Effector CD4-positive, alpha-beta T cell (primary cell): ENCODE data around the gene UNC5B.
"Not testable (repeated sequence)": the region's sequence is repeated elsewhere in the genome, so short reads cannot be mapped to it uniquely, and the experiment has no call there.

ENCODE experiments used
- DNase-seq: peaks from one replicate; pipeline ENCODE4 v3.0.0-alpha.2; 2020

Gene UNC5B

GRCh38 chr10:71269301-71270288 is 57.2 kb downstream of the UNC5B start:
- no peak for DNase-seq

GRCh38 chr10:71270301-71271220 is 58.2 kb downstream of the UNC5B start:
- DNase-seq: no peak

GRCh38 chr10:71271662-71272055 is 59.3 kb downstream of the UNC5B start:
- no peak for DNase-seq

- DNase-seq: no peak
Observed at GRCh38 chr10:71272056-71272771, 59.8 kb downstream of the UNC5B start.

GRCh38 chr10:71272974-71273373 is 60.6 kb downstream of the UNC5B start:
- not testable (repeated sequence) for DNase-seq

GRCh38 chr10:71273506-71273905 is 61.1 kb downstream of the UNC5B start:
- no peak for DNase-seq

- DNase-seq: no peak
Observed at GRCh38 chr10:71274901-71275796, 62.8 kb downstream of the UNC5B start.

- no peak for DNase-seq
Observed at GRCh38 chr10:71276873-71277272, 64.5 kb downstream of the UNC5B start.

- DNase-seq: no peak
Observed at GRCh38 chr10:71277914-71278665, 65.7 kb downstream of the UNC5B start.

GRCh38 chr10:71278691-71279588 is 66.6 kb downstream of the UNC5B start:
- no peak for DNase-seq

- DNase-seq: no peak
Observed at GRCh38 chr10:71279590-71280170, 67.3 kb downstream of the UNC5B start.

- DNase-seq: no peak
Observed at GRCh38 chr10:71280216-71280615, 67.8 kb downstream of the UNC5B start.

- no peak for DNase-seq
Observed at GRCh38 chr10:71280825-71281224, 68.5 kb downstream of the UNC5B start.

- no peak for DNase-seq
Observed at GRCh38 chr10:71281646-71282322, 69.4 kb downstream of the UNC5B start.

- no peak for DNase-seq
Observed at GRCh38 chr10:71282323-71282680, 69.9 kb downstream of the UNC5B start.

- no peak for DNase-seq
Observed at GRCh38 chr10:71283410-71283809, 71.0 kb downstream of the UNC5B start.

- no peak for DNase-seq
Observed at GRCh38 chr10:71283876-71284275, 71.5 kb downstream of the UNC5B start.

GRCh38 chr10:71284544-71285179 is 72.3 kb downstream of the UNC5B start:
- DNase-seq: no peak
